A549 treated with CpdA at 1 μM for 4 hours (cell line): ENCODE data around the gene MZB1. TPM values are rescaled to one million over a fixed set of nuclear protein-coding genes. Genes with fewer than 3 reads are reported as not detected.

ENCODE experiments used
- total RNA-seq: library from RNA; stranded (reverse); fragments of 200-300 nt; extraction: Qiagen RNA extraction; gene quantifications from 5 replicates; pipeline ENCODE4 v1.2.3, GENCODE V29; 2022; ENCODE audit warnings: low read depth

Gene MZB1, protein sequence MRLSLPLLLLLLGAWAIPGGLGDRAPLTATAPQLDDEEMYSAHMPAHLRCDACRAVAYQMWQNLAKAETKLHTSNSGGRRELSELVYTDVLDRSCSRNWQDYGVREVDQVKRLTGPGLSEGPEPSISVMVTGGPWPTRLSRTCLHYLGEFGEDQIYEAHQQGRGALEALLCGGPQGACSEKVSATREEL
- 0.16 TPM in 1 of 5 replicates, not detected in the others for total RNA-seq

DNA sequence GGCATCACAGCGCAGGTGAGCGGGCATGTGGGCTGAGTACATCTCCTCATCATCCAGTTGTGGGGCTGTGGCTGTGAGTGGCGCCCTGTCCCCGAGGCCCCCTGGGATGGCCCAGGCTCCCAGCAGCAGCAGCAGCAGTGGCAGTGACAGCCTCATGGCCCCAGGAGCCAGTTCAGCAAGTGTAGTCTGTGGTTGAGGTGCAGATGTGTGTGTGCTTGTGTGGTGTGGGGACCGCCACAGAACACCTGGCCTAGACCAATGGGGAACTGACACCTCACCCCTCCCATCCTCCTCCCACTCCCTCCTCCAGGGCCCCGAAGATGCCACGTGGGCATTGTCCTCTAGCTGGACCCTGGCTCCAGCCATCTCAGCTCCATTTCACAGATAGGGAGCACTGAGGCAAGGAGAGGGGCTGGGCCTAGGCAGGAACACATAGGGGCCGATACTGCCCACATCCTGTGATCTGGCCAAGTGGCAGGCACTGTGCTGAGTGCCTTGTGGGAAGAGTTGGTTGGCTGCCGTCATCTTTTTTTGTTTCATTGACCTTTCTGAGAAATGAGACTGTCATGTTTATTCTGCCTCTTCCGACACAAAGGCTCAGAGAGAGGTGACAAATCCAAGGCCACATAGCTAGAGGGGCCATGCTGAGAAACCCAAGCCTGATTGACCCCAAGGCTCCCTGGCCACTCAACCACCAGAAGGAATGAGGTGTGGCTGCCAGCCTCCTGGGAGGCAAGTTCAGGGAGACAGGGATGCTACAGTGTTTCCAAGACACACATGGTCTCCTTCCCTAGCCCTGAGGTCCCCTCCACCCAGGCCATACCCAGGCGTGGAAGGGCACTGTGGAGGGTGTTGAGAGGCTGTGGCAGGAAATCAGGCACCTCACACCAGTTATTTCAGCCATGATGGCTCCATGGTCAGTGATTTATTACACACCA, at the start of gene MZB1:
MZB1 (minus strand) TSS at position 213 of the 938 bp plus-strand sequence; CDS start at position 156, 57 bp downstream.

DNA sequence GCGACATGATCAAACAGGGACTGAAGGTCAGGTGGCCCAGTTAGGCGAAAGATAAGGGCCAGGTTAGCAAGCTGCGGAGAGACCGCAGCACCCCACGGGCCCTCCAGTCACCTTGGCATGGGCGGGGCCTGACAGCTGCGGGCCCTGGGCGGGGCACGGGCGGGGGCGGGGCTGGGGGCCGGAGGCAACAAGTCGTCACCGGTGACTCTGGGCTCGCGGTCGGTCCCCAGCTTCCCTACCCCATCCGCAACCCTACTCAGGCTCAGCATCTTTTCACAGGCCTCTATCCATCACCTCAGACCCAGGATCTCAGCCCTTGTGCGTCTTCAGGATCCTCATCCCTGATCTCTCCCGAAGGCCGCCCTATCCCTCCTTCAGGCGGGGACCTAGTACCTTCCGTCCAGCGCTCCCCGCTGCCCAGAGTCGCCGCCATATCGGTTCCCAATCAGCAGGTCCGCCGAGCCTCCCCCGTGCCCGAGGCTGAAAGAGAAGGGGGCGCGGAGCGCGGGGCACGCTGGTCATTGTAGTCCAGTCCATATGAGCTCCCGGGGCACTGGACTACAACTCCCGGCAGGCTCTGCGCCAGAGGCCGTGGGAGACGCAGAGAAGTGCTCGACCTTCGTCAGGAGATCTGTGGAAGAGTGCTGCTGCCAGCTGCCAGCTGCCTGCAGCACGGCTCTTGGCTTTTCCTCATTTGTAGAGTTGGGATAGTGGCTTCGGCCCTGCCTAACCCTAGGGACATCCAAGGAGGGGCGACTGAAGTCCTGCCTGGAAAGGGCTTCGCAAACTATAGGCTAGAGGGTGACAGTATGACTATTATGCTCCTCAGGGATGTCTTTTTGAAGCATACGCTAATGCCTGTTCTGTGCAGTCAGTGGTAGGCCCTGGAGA, 49.5 kb upstream of the MZB1 start, which contains the start of gene DNAJC18:
DNAJC18 (minus strand) TSS at position 513 of the 891 bp plus-strand sequence; CDS start at position 433, 80 bp downstream.

DNA sequence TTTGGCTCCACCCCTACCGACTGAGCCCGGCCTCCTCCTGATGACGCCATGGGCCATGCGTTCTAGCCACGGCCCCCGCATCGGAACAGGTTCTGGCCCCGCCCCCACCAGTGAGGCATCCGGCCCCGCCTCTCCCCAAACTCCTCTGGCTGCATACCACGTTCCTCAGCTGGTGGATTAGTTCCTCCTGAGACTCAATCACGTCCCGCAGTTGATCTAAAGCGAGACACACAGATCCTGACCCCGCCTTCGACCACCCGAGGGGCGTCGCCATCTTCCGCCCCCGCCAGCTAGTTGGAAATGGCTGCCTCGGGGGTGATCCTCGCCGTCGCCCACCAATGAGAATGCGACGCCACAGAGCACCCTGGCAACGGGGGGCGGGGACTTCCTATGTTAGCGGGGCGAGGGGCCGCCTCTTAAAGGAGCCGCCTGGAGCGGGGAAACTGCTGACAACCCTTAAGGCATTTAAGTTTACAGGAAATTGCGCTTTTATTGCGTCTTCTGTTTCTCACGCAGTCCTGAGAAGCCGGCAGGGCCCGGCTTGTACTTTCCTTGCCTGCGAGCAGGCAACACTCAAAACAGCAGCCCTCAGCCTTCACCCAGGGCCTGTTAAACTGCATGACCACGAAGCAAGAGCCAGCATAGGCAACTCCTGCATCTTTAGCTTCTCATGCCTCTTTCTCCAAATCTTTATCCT, 14.2 kb upstream of the MZB1 start, which contains the start of gene SPATA24:
SPATA24 (minus strand) TSS at position 303 of the 697 bp plus-strand sequence; CDS start at position 274, 29 bp downstream.

DNA sequence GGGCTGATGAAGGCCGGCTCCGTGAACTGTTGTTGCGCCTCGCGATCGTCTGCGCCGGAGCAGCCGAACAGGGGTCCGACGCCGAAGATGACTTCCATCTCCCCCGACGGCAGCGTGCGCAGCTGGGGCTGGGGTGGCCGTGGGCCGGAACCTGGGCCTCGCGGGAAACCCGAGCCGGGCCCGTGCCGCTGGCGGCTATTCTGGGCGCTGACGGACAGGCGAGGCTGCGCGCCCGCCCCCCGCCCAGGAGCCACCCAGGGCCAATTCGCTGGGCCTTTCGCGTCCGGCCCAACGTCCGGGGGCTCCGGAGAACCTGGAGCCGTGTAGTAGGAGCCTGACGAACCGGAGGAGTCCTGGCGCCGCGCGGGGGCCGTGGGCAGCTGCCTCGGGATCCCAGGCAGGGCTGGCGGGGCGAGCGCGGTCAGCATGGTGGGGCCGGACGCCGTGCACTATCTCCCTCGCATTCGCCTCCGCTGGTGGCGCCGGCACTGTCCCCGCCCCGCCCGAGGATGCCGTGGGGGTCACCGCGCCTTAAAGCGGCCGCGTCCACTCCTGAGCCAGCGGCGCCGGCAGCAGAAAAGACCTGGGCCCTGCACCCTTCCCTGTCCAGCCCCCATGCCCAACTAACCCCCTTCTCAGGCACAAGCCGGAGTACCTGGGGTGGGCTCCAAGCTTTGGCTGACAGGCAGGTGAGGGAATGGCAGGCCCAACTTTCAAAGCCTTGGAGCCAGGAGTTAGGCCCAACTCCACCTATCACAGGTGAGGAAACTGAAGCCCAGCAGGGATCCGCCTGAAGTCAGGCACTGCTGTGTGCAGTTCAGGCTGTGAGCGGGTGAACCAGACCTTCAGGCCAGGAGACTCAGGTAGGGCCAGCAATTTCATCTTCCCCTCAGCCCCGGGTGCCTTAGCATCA, 5.2 kb upstream of the MZB1 start, which contains the start of gene PROB1:
PROB1 (minus strand) TSS at position 451 of the 913 bp plus-strand sequence; CDS start at position 428, 23 bp downstream.

DNA sequence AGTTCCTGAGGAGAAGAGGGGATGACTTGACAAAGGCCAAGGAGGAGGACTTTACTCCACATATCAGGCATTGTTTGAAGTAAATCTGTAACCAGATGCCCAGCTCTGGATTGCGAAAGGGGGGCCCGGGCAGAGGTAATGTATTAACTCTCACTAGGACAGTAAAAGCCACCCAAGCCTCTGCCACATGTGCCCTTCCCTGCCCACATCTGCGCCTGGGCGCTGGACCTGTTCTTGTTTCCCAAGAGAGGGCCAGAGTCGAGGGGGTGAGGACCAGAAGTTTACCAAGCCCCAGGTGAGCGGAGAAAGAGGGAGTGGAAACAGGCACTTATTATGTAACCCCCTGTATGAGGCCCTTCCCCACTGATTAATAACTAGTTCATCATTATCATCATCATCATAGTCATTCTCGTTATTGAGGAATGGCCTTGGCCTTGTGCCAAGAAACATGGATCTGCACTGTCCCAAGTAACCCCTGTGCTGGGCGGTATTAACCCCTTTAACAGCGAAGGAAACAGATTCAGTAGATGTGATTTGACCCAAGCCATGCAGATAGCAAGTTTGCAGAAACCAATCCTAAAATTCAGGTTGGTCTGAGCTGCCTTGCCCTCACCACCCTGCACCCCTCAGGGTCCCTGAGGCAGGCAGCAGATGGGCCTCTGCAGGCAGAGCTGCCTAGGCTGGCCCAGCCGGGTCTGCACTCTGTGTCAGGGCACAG, 6.3 kb downstream of the MZB1 start, which contains the start of gene SLC23A1:
SLC23A1 (minus strand) TSS at position 23 of the 718 bp plus-strand sequence. CDS start 44 bp downstream, outside the sequence.

DNA sequence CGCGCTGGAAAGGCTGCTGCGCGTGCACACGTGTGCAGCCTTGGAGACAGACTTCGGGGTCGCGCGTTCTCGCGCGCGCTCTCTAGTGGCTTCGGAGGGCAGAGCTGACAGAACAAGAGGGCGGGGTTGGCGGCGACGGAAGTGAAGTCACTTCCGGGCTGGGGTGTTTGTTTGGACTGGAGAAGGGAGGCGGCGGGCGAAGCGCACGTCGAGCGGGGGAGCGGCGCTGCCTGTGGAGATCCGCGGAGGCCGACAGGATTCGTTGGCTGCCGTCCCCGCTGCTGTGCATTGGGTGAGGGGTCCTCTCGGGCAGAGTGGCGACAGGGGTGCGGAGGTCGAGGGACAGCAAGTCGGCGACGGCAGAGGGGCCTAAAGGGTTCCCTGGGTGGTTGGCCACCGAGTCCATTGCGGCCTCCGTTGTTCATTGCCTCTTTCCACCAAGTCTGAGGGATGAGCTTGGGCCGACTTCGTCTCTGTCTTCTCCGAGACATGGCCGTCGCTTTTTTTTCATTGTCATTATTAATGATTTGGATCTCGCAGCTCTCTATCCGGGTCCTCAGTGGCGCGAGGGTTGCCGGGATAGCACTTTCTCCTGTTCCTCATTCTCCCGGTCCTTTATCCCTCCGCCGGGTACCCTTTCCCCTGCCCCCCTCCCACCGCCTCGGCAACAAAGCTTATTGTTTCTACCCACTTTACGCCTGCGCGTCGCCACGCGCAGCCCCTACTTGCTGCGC, 47.9 kb downstream of the MZB1 start, which contains the start of gene PAIP2:
PAIP2 (plus strand) TSS at position 166 of the 734 bp plus-strand sequence. CDS start 21,931 bp downstream, outside the sequence.

Other genes starting within 250 kb of the MZB1 start
- 24.5 to 27.2 TPM (median 26.5 TPM) in 5 replicates for gene SIL1, start 191.5 kb downstream of the MZB1 start, total RNA-seq
- 147 to 200 TPM (median 180 TPM) in 5 replicates for gene MATR3, start 96.2 kb downstream of the MZB1 start, total RNA-seq
- gene PAIP2, start 48.1 kb downstream of the MZB1 start, total RNA-seq, result 85.0 to 113 TPM (median 91.3 TPM) in 5 replicates
- gene SLC23A1, start 6.6 kb downstream of the MZB1 start, total RNA-seq, result 0.70 to 1.6 TPM (median 1.3 TPM) in 5 replicates
- 0.27 to 0.33 TPM (median 0.31 TPM) in 5 replicates for gene PROB1, start 5.2 kb upstream of the MZB1 start, total RNA-seq
- 4.7 to 5.7 TPM (median 5.3 TPM) in 5 replicates for gene SPATA24, start 14.2 kb upstream of the MZB1 start, total RNA-seq
- gene DNAJC18, start 49.6 kb upstream of the MZB1 start, total RNA-seq, result 6.4 to 9.4 TPM (median 8.4 TPM) in 5 replicates
- gene ECSCR, start 72.8 kb upstream of the MZB1 start, total RNA-seq, result not detected in 5 replicates
- not detected in 5 replicates for gene SMIM33, start 81.1 kb upstream of the MZB1 start, total RNA-seq
- gene STING1, start 92.8 kb upstream of the MZB1 start, total RNA-seq, result 0.81 to 1.2 TPM (median 1.1 TPM) in 5 replicates
- gene UBE2D2, start 171.4 kb upstream of the MZB1 start, total RNA-seq, result 110 to 155 TPM (median 155 TPM) in 5 replicates